GM18873 (cell line): ENCODE measurements around the gene PSMC2.
"Not testable (repeated sequence)": the region's sequence is repeated elsewhere in the genome, so short reads cannot be mapped to it uniquely, and the experiment has no call there.

Source experiments
- ATAC-seq: cut with Tn5 transposase; IDR thresholded peaks from one replicate; pipeline ENCODE4 v1.9.1; 2021; ENCODE audit warnings: mild to moderate bottlenecking, moderate library complexity, moderate number of reproducible peaks; ENCODE audit not compliant: unreplicated experiment, low FRiP score

Gene PSMC2

DNA sequence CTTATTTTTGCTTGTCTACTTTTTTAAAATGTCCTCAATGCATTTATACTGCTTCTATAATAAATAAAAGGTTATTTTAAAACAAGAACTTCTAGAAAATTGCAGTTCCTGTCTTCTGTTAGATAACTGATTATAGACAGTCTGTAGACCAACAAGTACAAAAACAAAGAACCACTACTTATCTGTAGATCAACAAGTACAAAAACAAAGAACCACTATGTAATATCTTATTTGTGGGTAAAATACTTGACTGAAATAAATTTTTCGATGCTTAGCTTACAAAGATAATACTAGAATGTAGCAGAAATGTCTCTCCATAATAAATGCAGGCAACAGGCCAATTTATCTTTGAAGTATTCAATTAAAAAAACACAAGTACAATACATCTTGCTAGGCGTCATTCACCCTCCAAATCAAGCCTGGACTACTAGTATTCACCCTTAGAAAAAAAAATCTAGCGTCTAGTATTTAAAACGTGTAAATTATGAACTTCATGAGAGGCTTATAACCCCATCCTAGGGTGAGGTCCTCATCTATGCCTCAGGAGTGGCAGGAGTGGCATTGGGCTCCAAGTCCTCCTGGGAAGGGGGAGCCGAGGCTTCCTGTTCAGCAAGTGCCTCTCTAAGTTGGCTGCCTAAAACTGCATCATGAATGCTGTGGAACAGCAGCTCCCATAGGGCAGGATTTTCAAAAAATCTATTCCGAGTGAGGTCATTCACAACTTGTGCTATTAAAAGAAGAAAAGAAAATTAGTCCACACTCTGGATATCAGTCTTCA lies 26.6 kb downstream of the PSMC2 start:
- no peak for ATAC-seq

DNA sequence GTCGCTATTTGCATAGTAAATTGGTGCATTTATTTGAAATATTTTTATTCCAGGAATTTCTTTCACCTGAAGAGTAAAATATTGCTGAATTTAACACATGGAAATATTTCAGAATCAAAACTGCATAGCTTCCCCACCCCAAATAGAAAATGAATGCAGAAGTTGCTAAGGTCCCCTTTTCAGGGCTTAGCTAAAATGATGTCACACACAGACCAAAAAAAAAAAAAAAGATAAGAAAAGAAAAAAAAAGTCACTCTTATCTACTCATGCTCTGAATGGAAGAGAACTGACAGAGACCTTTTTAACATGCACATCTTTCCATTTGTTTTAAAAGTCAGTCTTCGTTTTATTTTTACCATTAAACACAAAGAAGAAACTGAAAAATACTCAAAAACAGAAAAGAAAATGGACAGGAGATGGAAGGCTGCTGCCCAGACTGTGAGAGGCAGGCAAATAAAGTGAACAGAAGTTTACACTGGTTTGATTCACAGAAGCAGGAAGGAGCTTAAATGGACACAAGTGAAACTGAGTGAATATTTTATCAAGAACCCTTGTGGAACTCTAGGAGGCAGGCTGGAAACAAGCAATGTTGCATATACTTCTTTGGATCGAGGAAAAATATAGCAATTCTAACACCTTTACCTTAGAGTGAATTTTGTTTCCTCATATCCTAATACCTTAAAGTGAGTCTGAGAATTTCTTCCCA lies 32.0 kb downstream of the PSMC2 start:
- no peak for ATAC-seq

DNA sequence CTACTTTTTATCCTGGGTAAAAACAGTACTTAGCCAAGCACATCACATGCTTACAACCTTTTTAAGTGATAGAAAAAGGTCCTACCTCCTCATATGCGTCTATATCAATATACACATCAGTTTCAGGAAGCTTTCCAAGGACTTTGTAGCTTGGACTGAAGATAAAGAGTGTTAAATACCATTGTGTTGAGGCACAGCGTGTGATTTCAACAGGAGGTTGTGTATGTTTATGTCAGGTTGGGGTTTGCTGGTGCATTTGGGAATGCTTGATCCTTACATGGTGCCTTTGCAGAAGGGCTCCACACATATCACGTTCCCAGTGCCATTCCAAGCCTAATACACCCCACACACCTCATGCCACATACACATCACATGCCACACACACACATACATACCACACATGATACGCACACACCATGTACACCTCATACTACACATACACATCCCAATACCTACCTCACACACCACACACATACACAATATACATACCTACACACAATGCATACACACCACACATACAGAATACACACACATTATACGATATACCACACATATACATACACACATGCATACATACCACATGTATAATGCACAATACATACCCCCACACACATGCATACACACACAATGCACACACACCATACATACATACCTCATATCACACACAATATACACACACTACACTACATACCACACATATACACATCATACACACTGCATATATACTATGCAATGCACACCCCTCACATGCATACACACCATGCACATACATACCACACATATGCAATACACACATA lies 33.1 kb downstream of the PSMC2 start:
- no peak for ATAC-seq

DNA sequence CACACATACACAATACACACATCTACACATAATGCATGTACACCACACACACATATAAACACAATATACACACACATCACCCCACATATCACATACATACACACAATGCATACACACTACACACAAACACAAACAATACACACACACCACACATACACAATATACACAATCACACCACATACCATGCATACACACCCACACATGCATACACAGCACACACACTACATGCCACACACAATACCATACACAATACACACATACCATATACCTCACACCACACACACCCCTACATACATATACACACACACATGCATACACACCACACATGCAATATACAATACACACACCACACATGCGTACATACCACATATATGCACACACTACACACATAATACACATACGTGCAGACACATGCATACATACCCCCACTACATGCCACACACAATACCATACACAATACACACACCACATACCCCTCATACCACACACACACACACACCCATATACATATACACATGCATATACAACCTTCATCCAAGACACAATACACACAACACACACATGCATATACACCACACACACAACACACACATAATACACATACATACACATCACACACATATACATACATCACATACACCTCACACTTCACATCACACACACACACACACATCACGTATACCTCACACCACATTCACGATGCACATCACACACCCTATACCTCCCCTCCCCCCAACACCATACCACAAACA lies 34.0 kb downstream of the PSMC2 start:
- ATAC-seq, result no peak

DNA sequence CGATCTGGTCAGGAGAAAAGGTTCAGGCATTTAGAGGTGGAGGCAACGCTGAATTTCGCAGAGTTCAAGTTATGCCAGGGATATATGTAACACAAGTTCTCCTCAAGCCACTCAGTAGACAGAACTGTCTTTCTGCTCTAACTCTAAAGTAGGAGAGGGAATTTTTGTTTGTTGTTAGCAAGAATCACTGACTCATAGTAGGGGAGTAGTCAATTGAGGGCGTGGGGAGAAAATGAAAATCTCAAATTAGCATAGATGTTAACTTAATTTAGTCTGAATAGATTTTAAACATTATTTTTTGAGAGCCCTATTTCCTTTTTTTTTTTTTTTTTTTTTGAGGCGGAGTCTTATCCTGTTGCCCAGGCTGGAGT lies 34.6 kb downstream of the PSMC2 start:
- no peak for ATAC-seq

DNA sequence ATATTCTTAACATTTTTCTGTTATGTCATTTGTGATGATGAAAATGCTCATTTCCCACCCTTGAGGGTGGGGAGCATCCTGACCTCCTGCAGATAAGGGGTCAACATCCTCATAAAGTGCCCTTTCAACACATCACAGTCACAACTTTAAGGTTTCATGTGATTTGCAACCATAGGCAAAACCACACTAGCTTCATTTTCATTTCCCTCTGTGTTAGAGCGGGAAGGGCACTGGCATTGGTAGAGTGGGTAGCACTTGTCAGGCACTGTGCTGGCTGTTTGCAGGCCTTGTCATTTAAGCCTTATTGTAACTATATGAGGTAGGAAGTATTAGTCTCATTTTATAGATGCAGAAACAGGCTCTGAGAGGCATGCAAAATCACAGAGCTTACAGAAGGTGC lies 39.8 kb downstream of the PSMC2 start:
- ATAC-seq, result no peak

DNA sequence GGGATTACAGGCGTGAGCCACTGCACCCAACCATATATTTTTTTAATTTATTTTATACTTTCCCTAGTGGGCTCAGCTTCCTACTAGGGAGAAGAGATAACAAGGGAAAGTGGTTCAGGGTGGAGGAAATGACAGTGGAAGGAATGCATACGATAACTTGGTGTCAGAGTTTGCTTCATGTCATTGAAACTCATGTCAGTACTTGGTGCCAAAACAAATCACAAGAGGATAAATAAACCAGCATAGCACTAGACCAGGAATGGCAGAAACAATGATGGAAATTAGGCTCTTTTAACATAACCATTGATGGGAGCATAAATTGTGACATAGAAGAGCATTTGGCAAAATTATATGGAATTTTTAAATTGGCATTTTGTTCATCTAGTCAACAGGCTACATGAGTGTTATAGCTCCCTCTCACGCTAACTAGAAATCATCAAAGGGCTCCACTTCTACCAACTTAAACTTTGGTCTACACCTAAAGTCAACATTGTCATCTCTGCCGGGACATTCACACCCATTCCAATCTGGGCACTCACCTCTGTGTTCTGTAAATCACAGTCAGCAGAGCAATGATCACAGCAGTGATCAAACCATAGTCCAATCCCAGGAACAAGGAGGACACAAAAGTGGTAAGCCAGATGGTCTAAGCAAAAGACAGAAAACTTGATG lies 41.2 kb downstream of the PSMC2 start:
- no peak for ATAC-seq

DNA sequence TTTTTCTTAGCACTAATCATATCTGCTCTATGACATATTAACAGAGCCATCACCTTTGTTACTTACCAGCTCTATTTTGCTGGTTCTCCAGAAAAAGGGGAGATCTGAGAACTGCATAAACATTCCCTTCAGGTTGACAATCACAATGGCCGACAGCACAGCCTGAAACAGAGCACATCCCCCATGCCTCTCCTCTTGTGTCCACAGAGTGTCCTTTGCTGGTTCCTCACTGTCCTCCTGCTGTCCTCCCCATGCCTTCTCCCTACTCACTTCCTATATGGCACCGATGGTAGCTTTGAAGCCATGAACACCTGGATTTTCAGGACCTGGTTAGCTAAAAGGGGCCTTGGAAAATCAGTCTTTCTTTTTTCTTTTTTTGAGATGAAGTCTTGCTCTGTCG lies 41.8 kb downstream of the PSMC2 start:
- ATAC-seq, result no peak

DNA sequence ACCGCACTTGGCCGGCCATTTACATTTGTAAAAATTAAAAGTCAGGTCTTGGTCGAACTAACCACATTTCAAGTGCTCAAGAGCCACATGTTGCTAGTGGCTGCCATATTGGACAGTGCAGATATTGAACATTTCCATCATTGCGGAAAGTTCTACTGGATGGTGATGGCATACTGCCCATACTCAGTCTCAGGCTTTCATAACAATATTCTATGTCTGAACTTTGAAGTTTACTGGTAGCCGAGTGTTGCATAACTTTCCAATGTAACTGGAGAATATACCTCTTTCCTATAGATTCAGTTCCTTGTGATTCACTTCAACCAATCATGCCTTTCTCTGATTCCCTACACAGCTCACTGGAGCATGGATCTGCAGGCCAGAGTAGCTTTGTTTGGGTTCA lies 43.7 kb downstream of the PSMC2 start:
- no peak for ATAC-seq

DNA sequence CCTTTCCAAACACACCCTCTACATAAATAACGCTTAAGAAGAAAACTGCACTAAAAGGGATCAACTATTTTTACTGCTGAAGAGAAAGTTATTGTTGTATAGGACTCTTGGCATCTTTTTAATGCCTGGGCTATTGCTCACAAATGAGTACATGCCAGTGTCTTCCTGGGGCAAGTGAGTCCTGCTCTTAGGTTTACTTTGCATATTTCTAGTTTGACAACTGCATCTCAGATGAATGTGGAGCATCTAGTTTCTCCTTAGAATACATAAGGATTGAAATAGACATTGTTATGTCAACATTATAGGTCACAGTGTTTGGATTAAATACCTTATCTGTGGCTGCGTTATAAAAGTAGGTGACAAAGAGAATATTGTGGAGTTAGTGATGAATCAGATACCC lies 44.5 kb downstream of the PSMC2 start:
- no peak for ATAC-seq

DNA sequence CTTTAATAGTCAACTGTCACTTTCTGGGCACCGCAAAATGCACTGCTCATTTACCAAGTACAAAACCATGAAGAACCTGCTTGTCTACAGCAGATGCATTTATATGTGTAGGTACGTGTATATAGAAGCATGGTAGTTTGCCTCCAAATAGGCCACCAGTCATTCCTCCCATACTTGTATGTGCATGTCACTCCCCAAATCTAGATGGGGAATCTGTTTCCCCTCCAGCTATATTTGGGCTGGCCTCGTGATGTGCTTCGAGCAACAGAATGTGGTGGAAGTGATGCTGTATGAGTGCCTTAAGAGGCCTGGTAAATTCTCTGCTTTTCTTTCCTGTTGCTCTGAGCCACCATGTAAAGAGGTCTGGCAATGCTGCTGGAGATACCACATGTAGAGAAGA lies 47.1 kb downstream of the PSMC2 start:
- no peak for ATAC-seq

DNA sequence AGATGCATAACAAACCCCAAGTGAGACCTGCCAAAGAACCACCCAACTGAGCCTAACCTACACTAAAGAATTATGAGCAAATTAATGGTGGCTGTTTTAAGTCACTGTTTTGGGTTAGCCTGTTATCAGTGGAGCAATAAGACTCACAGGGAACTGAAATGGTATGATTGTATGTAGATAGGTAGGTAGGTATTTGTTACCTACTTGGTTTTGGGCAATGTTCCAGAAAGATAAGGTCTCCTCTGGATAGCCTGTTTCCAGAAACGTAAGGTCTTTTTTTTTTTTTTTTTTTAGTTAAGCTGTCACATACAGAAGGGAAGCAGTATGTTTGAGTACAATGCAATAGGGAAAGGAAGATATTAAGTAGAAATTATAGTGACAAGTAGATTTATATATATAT lies 47.6 kb downstream of the PSMC2 start:
- no peak for ATAC-seq

DNA sequence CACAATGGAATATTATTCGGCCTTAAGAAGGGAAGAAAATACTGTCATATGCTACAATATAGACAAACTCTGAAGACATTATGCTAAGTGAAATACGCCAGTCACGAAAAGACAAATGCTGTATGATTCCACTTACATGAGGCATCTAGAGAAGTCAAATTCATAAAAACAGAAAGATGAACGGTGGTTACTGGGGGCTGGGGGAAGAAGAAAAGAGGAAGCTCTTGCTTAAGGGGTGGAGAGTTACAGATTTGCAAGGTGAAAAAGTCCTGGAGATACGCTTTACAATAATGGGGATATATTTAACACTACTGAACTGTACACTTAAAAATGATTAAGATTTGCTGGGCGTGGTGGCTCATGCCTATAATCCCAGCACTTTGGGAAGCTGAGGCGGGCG lies 49.0 kb downstream of the PSMC2 start:
- ATAC-seq, result no peak

DNA sequence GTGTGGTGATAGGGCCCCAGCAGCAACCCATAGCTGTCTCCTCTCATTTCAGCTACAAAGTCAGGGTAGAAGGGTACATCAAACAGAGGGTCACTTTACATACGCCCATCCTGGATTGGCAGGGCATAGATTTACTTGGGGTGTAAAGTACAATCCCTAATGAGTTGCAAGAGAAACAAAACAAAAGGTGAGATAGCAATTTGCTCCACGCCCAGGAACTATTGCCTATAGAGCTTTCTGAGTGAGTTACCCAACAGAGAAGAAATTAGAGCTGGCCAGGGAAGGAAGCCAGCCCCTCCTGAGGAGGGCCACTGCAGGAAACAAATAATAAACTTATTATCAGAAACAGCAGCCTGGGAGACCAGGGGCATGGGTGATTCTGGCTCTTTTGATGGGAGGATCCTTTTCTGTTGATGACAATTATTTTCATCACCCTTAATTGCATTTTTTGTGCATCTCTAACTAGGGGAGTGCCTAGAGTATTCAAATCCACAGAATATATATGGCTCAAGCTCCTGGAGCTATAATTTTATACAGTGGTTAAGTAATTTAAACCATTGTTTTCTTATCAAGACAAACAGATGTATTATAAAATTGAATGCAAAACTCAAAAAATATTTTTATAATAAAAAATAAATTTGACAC lies 51.2 kb downstream of the PSMC2 start:
- ATAC-seq, result no peak

DNA sequence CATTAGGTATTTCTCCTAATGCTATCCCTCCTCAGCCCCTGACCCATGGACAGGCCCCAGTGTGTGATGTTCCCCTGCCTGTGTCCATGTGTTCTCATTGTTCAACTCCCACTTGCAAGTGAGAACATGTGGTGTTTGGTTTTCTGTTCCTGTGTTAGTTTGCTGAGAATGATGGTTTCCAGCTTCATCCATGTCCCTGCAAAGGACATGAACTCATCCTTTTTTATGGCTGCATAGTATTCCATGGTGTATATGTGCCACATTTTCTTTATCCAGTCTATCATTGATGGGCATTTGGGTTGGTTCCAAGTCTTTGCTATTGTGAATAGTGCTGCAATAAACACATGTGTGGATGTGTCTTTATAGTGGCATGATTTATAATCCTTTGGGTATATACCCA lies 52.2 kb downstream of the PSMC2 start:
- not testable (repeated sequence) for ATAC-seq

DNA sequence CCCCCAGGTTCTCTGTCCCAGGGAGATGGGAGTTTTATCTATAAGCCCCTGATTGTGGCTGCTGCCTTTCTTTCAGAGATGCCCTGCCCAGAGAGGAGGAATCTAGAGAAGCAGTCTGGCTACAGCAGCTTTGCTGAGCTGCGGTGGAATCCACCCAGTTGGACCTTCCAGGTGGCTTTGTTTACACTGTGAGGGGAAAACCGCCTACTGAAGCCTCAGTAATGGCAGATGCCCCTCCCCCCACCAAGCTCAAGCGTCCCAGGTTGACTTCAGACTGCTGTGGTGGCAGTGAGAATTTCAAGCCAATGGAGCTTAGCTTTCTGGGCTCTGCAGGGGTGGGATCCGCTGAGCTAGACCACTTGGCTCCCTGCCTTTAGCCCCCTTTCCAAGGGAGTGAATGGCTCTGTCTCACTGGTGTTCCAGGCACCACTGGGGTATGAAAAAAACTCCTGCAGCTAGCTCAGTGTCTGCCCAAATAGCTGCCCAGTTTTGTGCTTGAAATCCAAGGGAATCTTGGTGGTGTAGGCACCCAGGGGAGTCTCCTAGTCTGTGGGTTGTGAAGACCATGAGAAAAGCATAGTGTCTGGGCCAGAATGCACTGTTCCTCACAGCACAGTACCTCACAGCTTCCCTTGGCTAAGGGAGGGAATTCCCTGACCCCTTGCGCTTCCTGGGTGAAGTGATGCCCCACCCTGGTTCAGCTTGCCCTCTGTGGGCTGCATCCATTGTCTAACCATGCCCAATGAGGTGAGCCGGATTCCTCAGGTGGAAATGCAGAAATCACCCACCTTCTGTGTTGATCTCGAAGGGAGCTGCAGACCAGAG lies 58.6 kb downstream of the PSMC2 start:
- not testable (repeated sequence) for ATAC-seq

DNA sequence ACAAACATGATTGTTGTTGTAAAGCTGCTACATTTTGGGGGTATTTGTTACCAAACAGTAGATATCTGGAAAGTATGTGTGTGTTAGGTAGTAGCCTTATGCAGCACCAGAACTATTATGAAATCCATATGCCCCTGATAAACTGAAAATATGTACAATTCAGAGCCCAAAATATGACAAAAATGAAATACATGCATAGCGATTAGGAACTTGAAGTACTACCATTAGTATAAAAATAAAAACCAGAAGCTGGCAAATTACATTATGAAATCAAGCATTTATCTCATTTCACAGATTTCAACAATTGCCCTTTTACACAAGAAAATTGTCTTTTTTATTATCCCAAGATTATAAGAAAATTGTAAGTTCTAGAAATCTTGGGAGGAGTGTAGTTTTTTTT lies 64.7 kb downstream of the PSMC2 start:
- ATAC-seq, result no peak

DNA sequence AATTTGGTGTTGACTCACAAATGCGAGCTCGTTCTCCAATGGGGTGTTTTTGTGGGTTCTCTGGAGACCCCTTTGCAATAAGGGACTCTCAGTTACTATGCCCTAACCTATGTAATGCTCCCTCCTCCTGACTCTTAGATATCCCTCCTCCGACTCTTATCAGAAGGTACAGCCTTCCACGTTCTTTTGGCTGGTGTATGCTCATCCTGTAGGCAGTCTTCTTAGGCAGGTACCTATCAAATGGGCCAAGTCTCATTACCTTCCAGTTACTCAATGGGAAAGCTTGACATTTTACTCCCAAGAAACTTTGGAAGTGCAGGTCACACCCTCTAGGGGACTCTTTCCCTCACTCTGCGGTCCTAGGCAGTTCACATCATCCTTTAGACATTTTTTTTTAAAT lies 66.0 kb downstream of the PSMC2 start:
- no peak for ATAC-seq

DNA sequence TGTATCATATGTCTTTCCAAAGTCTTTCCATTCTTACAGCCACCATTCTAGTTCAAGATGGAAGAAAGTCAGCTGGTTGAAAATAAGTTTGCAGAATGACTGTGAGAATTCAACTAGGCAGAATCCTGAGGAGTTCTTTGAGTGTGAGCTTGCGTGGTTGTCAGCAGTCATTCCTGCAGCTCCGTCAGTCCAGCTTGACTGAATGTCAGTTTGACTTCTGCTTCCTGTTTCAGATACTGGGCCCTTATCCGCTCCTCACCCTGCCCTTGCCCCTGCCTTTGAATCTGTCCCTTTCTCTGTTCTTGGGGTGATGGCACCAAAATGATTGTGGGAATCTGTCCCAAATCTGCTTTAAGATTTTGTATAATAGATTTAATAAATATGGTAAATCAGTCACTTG lies 70.8 kb downstream of the PSMC2 start:
- no peak for ATAC-seq
